CD14-positive monocyte (primary cell): ENCODE measurements around the gene TPD52L1. TPM values are rescaled to one million over a fixed set of nuclear protein-coding genes. Genes with fewer than 3 reads are reported as not detected.
A peak's percentile ranks its signal among the peaks of the same experiment; 100 is the strongest.

Experiments
- DNase-seq, 3 donors: peaks; one replicate each; pipeline ENCODE4 v3.0.0-alpha.2; 2011 to 2022
- H2AFZ ChIP-seq: 2 replicates; pipeline ENCODE4 v1.6.0; 2012; ENCODE audit warnings: mild to moderate bottlenecking, low read depth, low read length, inconsistent platforms; ENCODE audit not compliant: insufficient read depth, poor library complexity, severe bottlenecking
- H3K27ac ChIP-seq, 2 donors: 1 replicate in 1 of 2; 2 replicates in 1 of 2; pipeline ENCODE4 v1.5.1; 2012 to 2013; ENCODE audit warnings: low read length in 2 of 2, control low read depth in 1 of 2, inconsistent platforms in 1 of 2, low read depth in 1 of 2, mild to moderate bottlenecking in 1 of 2
- H3K27me3 ChIP-seq, 2 donors: one replicate each; pipeline versions ENCODE4 v1.6.0 to v1.6.1; 2011 to 2013; ENCODE audit warnings: low read length in 2 of 2; ENCODE audit not compliant: control insufficient read depth in 2 of 2, insufficient read depth in 2 of 2
- H3K36me3 ChIP-seq, 2 donors: replicated peaks in 1 of 2; 1 replicate in 1 of 2; 2 replicates in 1 of 2; pipeline versions ENCODE4 v1.5.1 to v1.6.1; 2012 to 2013; ENCODE audit warnings: low read length in 2 of 2, control low read depth in 1 of 2, inconsistent platforms in 1 of 2, mild to moderate bottlenecking in 1 of 2; ENCODE audit not compliant: insufficient read depth in 2 of 2, control insufficient read depth in 1 of 2
- H3K4me1 ChIP-seq, 2 donors: 1 replicate in 1 of 2; 2 replicates in 1 of 2; pipeline versions ENCODE4 v1.5.1 to v1.6.1; 2012 to 2013; ENCODE audit warnings: low read length in 2 of 2, control low read depth in 1 of 2, inconsistent platforms in 1 of 2, mild to moderate bottlenecking in 1 of 2, moderate library complexity in 1 of 2; ENCODE audit not compliant: insufficient read depth in 2 of 2, control insufficient read depth in 1 of 2
- H3K4me2 ChIP-seq: replicated peaks from 2 replicates; pipeline ENCODE3; 2012; ENCODE audit warnings: low read length, moderate library complexity, mild to moderate bottlenecking; ENCODE audit not compliant: poor library complexity, severe bottlenecking; ENCODE audit errors: extremely low read depth
- H3K4me3 ChIP-seq, 3 experiments: fragments of 200-600 bp in 1 of 3; sonication (generic) in 1 of 3; replicated peaks in 1 of 3; 1 replicate in 2 of 3; 2 replicates in 1 of 3; pipeline ENCODE4 v1.5.1; 2011 to 2013; ENCODE audit warnings: low read length in 3 of 3, mild to moderate bottlenecking in 3 of 3, control low read depth in 2 of 3, low read depth in 2 of 3, inconsistent platforms in 1 of 3, moderate library complexity in 1 of 3
- H3K79me2 ChIP-seq: 2 replicates; pipeline ENCODE4 v1.6.0; 2012; ENCODE audit warnings: mild to moderate bottlenecking, control low read depth, inconsistent platforms, low read length, moderate library complexity; ENCODE audit not compliant: insufficient read depth
- H3K9ac ChIP-seq: 2 replicates; pipeline ENCODE4 v1.6.0; 2017; ENCODE audit warnings: low read length, mild to moderate bottlenecking; ENCODE audit not compliant: insufficient read depth, poor library complexity, severe bottlenecking
- H3K9me3 ChIP-seq, 2 donors: replicated peaks in 1 of 2; 1 replicate in 1 of 2; 2 replicates in 1 of 2; pipeline versions ENCODE4 v1.5.1 to v1.6.1; 2012 to 2013; ENCODE audit warnings: low read length in 2 of 2, control low read depth in 1 of 2; ENCODE audit not compliant: control insufficient read depth in 1 of 2, insufficient read depth in 1 of 2
- H4K20me1 ChIP-seq: 2 replicates; pipeline ENCODE4 v1.6.0; 2012; ENCODE audit warnings: mild to moderate bottlenecking, low read length, control low read depth, moderate library complexity; ENCODE audit not compliant: insufficient read depth
- H3K27ac Mint-ChIP-seq, 7 donors: one replicate each; pipeline ENCODE4 v1.8.0; 2020; ENCODE audit warnings: mild to moderate bottlenecking in 7 of 7, mixed read lengths in 7 of 7, moderate library complexity in 6 of 7, inconsistent platforms in 2 of 7
- H3K27me3 Mint-ChIP-seq, 3 donors: one replicate each; pipeline ENCODE4 v1.8.0; 2021 to 2022; ENCODE audit warnings: low read depth in 3 of 3, mild to moderate bottlenecking in 3 of 3, mixed read lengths in 3 of 3, moderate library complexity in 3 of 3, inconsistent platforms in 1 of 3
- H3K36me3 Mint-ChIP-seq, 2 donors: one replicate each; pipeline ENCODE4 v1.8.0; 2020; ENCODE audit warnings: mixed read lengths in 2 of 2, inconsistent platforms in 1 of 2, mild to moderate bottlenecking in 1 of 2
- H3K4me1 Mint-ChIP-seq: one replicate; pipeline ENCODE4 v1.8.0; 2020; ENCODE audit warnings: mild to moderate bottlenecking, mixed read lengths
- H3K4me3 Mint-ChIP-seq, 2 donors: one replicate each; pipeline ENCODE4 v1.8.0; 2020; ENCODE audit warnings: mild to moderate bottlenecking in 2 of 2, mixed read lengths in 2 of 2, moderate library complexity in 1 of 2
- H3K9me3 Mint-ChIP-seq, 7 donors: one replicate each; pipeline ENCODE4 v1.8.0; 2020 to 2022; ENCODE audit warnings: mixed read lengths in 7 of 7, mild to moderate bottlenecking in 6 of 7, moderate library complexity in 6 of 7, inconsistent platforms in 2 of 7
- CTCF ChIP-seq: fragments of 200-600 bp; IDR thresholded peaks from one replicate; pipeline ENCODE4 v1.8.0; 2022; ENCODE audit warnings: antibody characterized with exemption, mild to moderate bottlenecking
- WGBS: methylation state at CpG from one replicate; pipeline ENCODE4 v1.1.5; 2013; ENCODE audit warnings: missing lambda C conversion rate; ENCODE audit not compliant: insufficient coverage; 5-methylcytosine and 5-hydroxymethylcytosine counted together
- intact Hi-C, 2 donors: fragments of 100-400 bp; cut with micrococcal nuclease; formaldehyde crosslinking; loops; one replicate each; pipeline versions ENCODE4 v1.15.0 to v1.15.1; 2023
- polyA plus RNA-seq, 3 donors: library from polyadenylated mRNA; depleted of rRNA in 1 of 3; unstranded in 2 of 3; stranded (reverse) in 1 of 3; fragments of 300-500 nt in 2 of 3; fragments of >200 nt in 1 of 3; fragmentation: Illumina TruSeq in 2 of 3; gene quantifications; 1 replicate in 2 of 3; 2 replicates in 1 of 3; pipeline ENCODE4 v1.2.3, GENCODE V29; 2012 to 2021

The TPD52L1 gene
- polyA plus RNA-seq, 3 donors: not detected

- WGBS: no CpG with 5 or more reads among the region's 1 CpG
- H3K4me1 ChIP-seq: peaks cover 15 to 17% of the 10 kb centered on the region in 2 donors
Observed at GRCh38 chr6:125303512-125303854, 149.9 kb downstream of the TPD52L1 start.

GRCh38 chr6:125304970-125305660, 151.5 kb downstream of the TPD52L1 start:
- intact Hi-C loops: no loop called here
- H3K4me3 ChIP-seq: no peak overlapping the region
- peaks cover 0 to 2% of the 10 kb centered on the region in 2 donors for H3K36me3 Mint-ChIP-seq
- H3K9me3 Mint-ChIP-seq: peaks cover 0 to 5% (median 0%) of the 10 kb centered on the region in 7 donors
- no peak overlapping the region for H3K9ac ChIP-seq
- WGBS: no CpG with 5 or more reads among the region's 3 CpGs
- peaks cover 7 to 17% (median 8%) of the 10 kb centered on the region in 3 donors for H3K27me3 Mint-ChIP-seq
- H3K79me2 ChIP-seq: no peaks in the 10 kb centered on the region
- no peak overlapping the region for H3K27ac ChIP-seq
- H2AFZ ChIP-seq: no peak overlapping the region
- no peaks in the 10 kb centered on the region for H3K9me3 ChIP-seq
- peaks cover 10 to 12% of the 10 kb centered on the region in 2 donors for H3K4me1 ChIP-seq
- no peak overlapping the region for H3K4me3 Mint-ChIP-seq
- peaks cover 6% of the 10 kb centered on the region in 2 donors for H3K27me3 ChIP-seq
- no peak overlapping the region for H3K4me2 ChIP-seq
- H3K4me1 Mint-ChIP-seq: peaks cover 22% of the 10 kb centered on the region
- H3K36me3 ChIP-seq: no peaks in the 10 kb centered on the region
- H4K20me1 ChIP-seq: no peaks in the 10 kb centered on the region
- no peak for DNase-seq
- TF ChIP-seq CTCF: no peak
- H3K27ac Mint-ChIP-seq: no peak overlapping the region

More at GRCh38 chr6:125303512-125303854, 149.9 kb downstream of the TPD52L1 start:
- intact Hi-C loops: no loop called here
- no peak overlapping the region for H3K9ac ChIP-seq
- no peaks in the 10 kb centered on the region for H4K20me1 ChIP-seq
- Mint-ChIP-seq H3K4me3 (no peak overlapping the region), H3K4me1 (peaks cover 28% of the 10 kb centered on the region), H3K36me3 (peaks cover 13 to 15% of the 10 kb centered on the region in 2 donors), H3K27me3 (peaks cover 3 to 12% (median 7%) of the 10 kb centered on the region in 3 donors), H3K9me3 (peaks cover 0 to 5% (median 0%) of the 10 kb centered on the region in 7 donors), H3K27ac (peak overlapping the region in 1 of 7 donors; percentile 15)
- no peak overlapping the region for H2AFZ ChIP-seq
- peaks cover 2 to 4% of the 10 kb centered on the region in 2 donors for H3K36me3 ChIP-seq
- TF ChIP-seq CTCF: no peak
- no peak overlapping the region for H3K4me2 ChIP-seq
- H3K9me3 ChIP-seq: no peaks in the 10 kb centered on the region
- H3K79me2 ChIP-seq: no peaks in the 10 kb centered on the region
- H3K27ac ChIP-seq: no peak overlapping the region
- no peak overlapping the region for H3K4me3 ChIP-seq
- no peak for DNase-seq
- peaks cover 6% of the 10 kb centered on the region in 2 donors for H3K27me3 ChIP-seq
